ENCODE results near the gene MYH14.

DNA sequence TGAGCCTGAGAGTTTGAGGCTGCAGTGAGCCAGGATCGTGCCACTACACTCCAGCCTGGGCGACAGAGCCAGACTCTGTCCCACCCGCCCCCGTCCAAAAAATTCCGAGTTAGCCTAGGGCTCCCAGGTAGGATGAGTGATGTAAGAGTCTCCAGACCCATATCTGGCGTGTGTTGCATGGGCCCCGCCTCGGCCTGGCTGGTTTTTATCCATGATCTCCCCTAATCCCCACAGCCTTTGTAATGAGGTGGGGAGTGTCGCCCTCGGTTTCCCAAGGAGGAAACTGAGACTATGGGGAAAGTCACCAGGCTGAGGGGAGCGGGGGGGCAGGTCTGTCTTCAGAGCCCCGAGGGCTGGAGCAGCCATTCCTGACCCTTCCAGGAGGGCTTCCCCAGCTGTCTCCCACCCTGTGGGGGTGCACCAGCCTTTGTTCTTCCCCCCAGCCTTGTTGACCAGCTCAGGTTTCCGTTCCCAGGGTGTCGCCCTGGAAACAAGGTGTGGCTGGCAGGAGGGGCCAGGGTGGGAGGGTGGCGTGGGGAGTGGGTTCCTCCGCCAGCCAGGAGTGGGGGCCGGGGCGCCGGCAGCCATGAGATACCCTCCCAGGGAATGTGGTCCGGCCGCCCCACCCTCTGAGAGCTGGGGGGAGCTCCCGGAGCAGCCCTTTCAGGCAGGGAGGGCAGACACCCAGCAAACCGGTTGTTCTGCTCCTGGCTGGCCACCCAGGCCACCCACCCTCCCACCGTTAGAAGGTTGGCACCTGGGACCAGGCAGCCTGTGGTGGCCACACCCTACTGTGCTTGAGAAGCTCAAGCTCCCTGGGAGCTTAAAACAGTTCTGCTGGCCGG lies 11.5 kb downstream of the MYH14 start:
- TF ChIP-seq, protein P1, sequence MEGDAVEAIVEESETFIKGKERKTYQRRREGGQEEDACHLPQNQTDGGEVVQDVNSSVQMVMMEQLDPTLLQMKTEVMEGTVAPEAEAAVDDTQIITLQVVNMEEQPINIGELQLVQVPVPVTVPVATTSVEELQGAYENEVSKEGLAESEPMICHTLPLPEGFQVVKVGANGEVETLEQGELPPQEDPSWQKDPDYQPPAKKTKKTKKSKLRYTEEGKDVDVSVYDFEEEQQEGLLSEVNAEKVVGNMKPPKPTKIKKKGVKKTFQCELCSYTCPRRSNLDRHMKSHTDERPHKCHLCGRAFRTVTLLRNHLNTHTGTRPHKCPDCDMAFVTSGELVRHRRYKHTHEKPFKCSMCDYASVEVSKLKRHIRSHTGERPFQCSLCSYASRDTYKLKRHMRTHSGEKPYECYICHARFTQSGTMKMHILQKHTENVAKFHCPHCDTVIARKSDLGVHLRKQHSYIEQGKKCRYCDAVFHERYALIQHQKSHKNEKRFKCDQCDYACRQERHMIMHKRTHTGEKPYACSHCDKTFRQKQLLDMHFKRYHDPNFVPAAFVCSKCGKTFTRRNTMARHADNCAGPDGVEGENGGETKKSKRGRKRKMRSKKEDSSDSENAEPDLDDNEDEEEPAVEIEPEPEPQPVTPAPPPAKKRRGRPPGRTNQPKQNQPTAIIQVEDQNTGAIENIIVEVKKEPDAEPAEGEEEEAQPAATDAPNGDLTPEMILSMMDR (IDR thresholded peaks at IDR 0.05): no peak
- no peak for TF ChIP-seq POLR2A (IDR thresholded peaks at IDR 0.05)
